ENCODE results near the gene INTU. TPM values are rescaled to one million over a fixed set of nuclear protein-coding genes. Genes with fewer than 3 reads are reported as not detected.

INTU gene
- total RNA-seq, 1 donor from 2014 or later: 18.5 TPM

DNA sequence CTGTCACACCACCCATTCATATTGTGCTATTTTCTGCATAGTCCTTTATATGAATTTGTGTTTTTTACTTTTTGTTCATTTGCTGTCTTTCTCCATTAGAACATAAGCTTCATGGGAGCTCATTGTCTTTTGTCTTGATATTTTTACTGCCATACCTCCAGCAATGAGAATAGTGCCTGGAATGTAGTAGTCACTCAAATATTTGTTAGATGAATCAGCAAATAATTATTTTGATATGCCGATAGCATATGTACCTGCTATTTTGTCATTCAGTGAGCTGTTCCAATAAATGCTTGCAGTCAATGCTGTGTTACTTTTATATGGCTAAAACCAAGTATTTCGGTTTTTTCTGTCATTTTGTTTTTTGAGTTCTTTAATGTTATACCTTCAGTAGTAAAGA is 53.9 kb downstream of the INTU start:
- no peaks in the 10 kb centered on the region for H3K27me3 Mint-ChIP-seq (ENCODE audit: low read depth)
- peaks cover 32% of the 10 kb centered on the region for H3K36me3 Mint-ChIP-seq (ENCODE audit: low read depth)
- DNase-seq (ENCODE audit: low read depth, low spot score): no peak
- TF ChIP-seq, protein P1, sequence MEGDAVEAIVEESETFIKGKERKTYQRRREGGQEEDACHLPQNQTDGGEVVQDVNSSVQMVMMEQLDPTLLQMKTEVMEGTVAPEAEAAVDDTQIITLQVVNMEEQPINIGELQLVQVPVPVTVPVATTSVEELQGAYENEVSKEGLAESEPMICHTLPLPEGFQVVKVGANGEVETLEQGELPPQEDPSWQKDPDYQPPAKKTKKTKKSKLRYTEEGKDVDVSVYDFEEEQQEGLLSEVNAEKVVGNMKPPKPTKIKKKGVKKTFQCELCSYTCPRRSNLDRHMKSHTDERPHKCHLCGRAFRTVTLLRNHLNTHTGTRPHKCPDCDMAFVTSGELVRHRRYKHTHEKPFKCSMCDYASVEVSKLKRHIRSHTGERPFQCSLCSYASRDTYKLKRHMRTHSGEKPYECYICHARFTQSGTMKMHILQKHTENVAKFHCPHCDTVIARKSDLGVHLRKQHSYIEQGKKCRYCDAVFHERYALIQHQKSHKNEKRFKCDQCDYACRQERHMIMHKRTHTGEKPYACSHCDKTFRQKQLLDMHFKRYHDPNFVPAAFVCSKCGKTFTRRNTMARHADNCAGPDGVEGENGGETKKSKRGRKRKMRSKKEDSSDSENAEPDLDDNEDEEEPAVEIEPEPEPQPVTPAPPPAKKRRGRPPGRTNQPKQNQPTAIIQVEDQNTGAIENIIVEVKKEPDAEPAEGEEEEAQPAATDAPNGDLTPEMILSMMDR (conservative IDR thresholded peaks at IDR 0.05): no peak
- no peak overlapping the region for H3K4me3 Mint-ChIP-seq
- no peaks in the 10 kb centered on the region for H3K9me3 Mint-ChIP-seq
- H3K27ac Mint-ChIP-seq (ENCODE audit: unreplicated experiment): no peak overlapping the region
- H3K4me1 Mint-ChIP-seq: no peaks in the 10 kb centered on the region

DNA sequence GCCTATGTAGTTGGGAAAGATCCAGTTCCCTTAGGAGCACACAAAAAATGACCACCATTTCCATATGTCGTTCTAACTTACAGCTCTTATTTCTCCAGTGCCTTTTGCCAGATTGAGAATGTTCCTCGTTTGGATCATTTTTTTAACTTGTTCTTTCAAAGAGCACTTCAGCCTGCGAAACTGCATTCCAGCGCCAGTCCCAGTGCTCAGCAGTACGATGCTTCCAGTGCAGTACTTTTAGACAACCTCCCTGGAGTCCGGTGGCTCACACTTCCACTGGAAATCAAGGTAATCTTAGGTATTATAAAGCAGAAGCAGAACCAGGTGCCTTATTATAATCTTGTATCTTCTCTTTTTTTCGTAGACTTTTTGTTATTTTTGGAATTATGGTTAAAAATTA is 54.8 kb downstream of the INTU start:
- DNase-seq (ENCODE audit: low read depth, low spot score): no peak
- Mint-ChIP-seq H3K4me3 (no peak overlapping the region), H3K27ac (ENCODE audit: unreplicated experiment) (no peak overlapping the region), H3K36me3 (ENCODE audit: low read depth) (peaks cover 38% of the 10 kb centered on the region), H3K4me1 (no peaks in the 10 kb centered on the region), H3K27me3 (ENCODE audit: low read depth) (no peaks in the 10 kb centered on the region), H3K9me3 (peaks cover 2% of the 10 kb centered on the region)
- TF ChIP-seq, protein P1 (conservative IDR thresholded peaks at IDR 0.05): no peak

DNA sequence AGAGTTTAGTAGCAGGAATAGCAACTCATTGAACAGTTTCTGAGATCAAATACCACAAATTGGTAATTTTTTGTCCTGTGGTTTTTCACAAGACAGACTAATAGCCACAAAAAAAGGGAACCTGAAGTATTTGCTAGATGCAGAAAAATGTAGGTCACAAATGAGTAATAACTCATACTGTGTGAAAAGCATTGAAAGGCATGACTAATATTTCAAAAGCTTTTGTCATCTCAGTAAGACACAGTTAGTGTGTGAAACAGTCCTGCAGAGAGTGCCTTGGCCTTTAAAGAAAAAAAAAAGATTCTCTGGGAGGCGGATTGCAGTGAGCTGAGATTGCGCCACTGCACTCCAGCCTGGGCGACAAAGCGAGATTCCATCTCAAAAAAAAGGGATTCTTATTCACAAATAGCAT is 66.0 kb downstream of the INTU start:
- Mint-ChIP-seq H3K27ac (ENCODE audit: unreplicated experiment) (no peak overlapping the region), H3K27me3 (ENCODE audit: low read depth) (no peaks in the 10 kb centered on the region), H3K9me3 (peaks cover 9% of the 10 kb centered on the region), H3K4me1 (peaks cover 4% of the 10 kb centered on the region), H3K36me3 (ENCODE audit: low read depth) (peaks cover 23% of the 10 kb centered on the region), H3K4me3 (no peak overlapping the region)
- DNase-seq (ENCODE audit: low read depth, low spot score): no peak
- TF ChIP-seq, protein P1 (conservative IDR thresholded peaks at IDR 0.05): no peak

DNA sequence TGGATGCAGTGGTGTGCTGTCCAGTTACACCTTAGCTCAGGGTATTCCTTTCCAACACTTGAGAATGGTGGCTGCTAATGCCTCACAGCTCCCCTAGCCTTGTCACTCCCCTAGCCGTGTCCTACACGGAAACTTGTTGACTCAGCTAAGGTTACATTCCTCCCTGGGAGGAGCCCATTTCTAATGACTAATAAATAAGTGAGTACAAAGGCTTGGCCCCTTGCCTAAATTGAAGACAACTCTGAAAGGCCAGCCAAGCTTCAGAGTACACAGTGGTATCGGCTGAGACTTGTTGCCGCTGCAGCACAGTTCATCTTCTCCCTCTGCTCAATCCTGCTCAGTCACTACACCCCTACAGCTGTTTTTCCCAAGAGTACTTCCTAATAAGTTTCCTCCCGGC is 76.2 kb downstream of the INTU start:
- H3K27me3 Mint-ChIP-seq (ENCODE audit: low read depth): no peaks in the 10 kb centered on the region
- H3K4me3 Mint-ChIP-seq: no peak overlapping the region
- DNase-seq (ENCODE audit: low read depth, low spot score): no peak
- peaks cover 41% of the 10 kb centered on the region for H3K36me3 Mint-ChIP-seq (ENCODE audit: low read depth)
- H3K4me1 Mint-ChIP-seq: no peaks in the 10 kb centered on the region
- no peak overlapping the region for H3K27ac Mint-ChIP-seq (ENCODE audit: unreplicated experiment)
- TF ChIP-seq, protein P1 (conservative IDR thresholded peaks at IDR 0.05): no peak
- no peaks in the 10 kb centered on the region for H3K9me3 Mint-ChIP-seq

DNA sequence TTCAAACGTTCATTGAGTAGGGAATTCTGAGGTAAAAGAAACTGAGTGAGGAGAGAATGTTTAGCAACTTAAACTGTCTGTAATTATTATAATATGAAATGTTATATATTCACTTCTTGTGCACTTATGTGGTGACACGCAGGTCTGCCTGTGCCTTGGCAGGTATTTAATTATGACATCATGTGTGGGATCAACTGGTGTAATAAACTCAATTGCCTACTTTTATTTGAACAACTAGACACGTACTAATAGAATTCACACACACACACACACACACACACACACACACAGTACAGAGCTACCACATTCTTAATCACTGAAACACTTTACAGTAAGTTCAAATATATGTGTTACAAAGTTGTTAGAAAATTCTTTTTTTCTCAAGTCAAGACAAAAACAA is 76.7 kb downstream of the INTU start:
- no peak overlapping the region for H3K27ac Mint-ChIP-seq (ENCODE audit: unreplicated experiment)
- no peaks in the 10 kb centered on the region for H3K4me1 Mint-ChIP-seq
- no peak overlapping the region for H3K4me3 Mint-ChIP-seq
- peaks cover 44% of the 10 kb centered on the region for H3K36me3 Mint-ChIP-seq (ENCODE audit: low read depth)
- TF ChIP-seq, protein P1 (conservative IDR thresholded peaks at IDR 0.05): no peak
- H3K9me3 Mint-ChIP-seq: no peaks in the 10 kb centered on the region
- H3K27me3 Mint-ChIP-seq (ENCODE audit: low read depth): no peaks in the 10 kb centered on the region
- no peak for DNase-seq (ENCODE audit: low read depth, low spot score)

Data from neural crest cell (in vitro differentiated cells).